ENCODE results near the gene TMC4. TPM values are rescaled to one million over a fixed set of nuclear protein-coding genes. Genes with fewer than 3 reads are reported as not detected.

Gene TMC4
- total RNA-seq, 1 donor, result not detected

DNA sequence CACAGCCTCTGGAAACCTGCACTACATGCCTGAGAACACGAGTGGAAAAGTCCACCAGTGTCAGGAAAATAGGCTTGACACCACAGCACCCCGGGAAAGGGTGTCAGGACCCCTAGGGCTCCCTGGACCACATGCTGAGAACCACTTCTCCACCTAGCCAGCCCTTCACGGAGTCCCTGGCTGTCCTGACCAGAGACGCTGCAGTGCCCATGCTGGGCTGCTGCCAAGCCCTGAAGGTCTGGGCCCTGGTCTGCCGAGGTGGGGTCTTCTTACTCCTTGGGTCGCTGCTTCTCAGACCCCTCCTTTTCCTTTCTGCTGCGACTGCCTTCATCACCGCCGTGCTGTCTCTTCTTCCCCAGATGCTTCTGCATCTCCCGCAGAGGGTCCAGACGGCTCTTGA is 16.5 kb downstream of the TMC4 start:
- DNase-seq (ENCODE audit: low read depth), result no peak
- TF ChIP-seq, protein P1, sequence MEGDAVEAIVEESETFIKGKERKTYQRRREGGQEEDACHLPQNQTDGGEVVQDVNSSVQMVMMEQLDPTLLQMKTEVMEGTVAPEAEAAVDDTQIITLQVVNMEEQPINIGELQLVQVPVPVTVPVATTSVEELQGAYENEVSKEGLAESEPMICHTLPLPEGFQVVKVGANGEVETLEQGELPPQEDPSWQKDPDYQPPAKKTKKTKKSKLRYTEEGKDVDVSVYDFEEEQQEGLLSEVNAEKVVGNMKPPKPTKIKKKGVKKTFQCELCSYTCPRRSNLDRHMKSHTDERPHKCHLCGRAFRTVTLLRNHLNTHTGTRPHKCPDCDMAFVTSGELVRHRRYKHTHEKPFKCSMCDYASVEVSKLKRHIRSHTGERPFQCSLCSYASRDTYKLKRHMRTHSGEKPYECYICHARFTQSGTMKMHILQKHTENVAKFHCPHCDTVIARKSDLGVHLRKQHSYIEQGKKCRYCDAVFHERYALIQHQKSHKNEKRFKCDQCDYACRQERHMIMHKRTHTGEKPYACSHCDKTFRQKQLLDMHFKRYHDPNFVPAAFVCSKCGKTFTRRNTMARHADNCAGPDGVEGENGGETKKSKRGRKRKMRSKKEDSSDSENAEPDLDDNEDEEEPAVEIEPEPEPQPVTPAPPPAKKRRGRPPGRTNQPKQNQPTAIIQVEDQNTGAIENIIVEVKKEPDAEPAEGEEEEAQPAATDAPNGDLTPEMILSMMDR (IDR thresholded peaks at IDR 0.05; ENCODE audit: insufficient read depth, low read depth, low read length), result no peak
- no peak overlapping the region for H3K4me3 ChIP-seq (ENCODE audit: low read depth, low read length)

DNA sequence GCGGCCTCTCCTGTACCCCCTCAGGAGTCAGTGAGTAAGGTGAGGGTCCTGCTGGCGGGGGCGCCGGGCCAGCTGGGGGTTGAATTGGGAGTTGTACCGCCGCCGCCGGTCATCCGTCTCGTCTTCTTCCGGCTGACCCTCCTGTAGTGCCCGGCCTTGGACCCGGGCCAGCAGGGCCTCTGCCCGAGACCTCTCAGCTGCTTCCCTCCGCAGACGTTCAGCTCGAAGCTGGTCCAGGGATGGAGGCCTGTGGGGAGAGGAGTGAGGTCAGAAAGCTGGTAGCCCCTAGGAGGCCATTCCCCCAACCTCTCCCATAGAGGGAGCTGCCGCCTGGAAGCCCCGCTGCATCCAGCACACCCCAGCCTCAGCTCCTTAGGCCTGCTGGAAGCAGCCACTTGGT is 17.3 kb downstream of the TMC4 start:
- no peak for DNase-seq (ENCODE audit: low read depth)
- TF ChIP-seq, protein P1 (IDR thresholded peaks at IDR 0.05; ENCODE audit: insufficient read depth, low read depth, low read length), result no peak
- H3K4me3 ChIP-seq (ENCODE audit: low read depth, low read length), result no peak overlapping the region

DNA sequence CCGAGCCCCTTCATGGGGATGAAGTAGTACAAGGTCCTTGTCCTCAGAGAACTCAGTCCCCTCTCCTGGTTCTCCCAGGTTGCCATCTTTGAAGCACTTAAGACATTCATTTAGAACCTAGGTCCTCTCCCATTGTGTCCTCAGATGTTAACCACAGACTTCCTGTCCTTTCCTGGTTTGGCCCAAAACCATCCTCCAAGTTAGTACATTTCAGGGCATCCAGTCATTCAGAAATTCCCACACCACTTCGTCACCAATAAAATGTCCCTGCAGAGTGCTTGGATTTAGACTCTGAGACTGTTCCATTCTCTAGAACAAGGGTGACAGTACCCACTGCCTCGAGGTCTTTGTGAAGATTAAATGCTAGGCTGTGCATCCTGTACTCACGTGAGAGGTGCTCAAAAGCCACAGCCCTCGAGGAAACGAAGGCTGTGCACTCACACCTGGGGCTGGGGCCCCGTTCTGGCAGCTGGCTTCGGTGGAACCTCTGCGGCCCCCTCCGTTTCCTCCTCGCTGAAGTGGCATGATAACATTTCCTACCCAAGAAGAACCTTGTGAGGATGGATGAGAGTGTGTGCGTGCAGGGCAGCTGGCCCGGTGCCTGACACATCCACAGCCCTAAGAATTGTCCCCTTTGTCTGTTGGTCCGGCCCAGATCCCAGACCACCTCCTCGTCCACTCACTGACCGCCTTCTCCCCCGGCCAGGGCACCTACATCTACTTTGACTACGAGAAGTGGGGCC is 18.2 kb downstream of the TMC4 start:
- TF ChIP-seq, protein P1 (IDR thresholded peaks at IDR 0.05; ENCODE audit: insufficient read depth, low read depth, low read length), result no peak
- H3K4me3 ChIP-seq (ENCODE audit: low read depth, low read length), result no peak overlapping the region
- DNase-seq (ENCODE audit: low read depth), result no peak

DNA sequence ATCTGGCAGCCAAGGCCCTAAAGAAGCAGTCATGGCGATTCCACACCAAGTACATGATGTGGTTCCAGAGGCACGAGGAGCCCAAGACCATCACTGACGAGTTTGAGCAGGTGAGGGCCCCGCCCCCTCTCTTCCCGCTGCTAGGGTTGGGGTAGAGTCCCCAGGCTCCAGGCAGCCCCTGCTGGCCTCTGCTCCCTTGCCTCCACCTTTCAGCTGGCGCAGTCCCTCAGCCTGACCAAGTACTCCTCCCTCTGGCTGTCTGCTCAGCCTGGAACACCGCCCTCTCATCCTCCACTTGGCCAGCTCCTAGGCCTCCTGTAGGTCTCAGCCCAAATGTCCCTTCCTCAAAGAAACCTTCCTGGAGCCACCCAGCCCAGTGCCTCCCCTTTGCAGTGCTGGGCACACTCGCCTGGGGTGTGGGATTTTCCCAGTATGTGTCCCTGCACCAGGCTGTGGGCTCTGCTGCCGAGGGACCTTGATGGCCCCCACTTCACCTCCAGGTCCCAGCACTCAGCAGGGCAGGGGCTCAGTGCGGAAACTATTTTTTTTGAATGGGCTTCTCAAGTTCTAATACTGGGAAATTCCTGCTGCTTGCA is 19.1 kb downstream of the TMC4 start:
- no peak overlapping the region for H3K4me3 ChIP-seq (ENCODE audit: low read depth, low read length)
- DNase-seq (ENCODE audit: low read depth), result no peak
- TF ChIP-seq, protein P1 (IDR thresholded peaks at IDR 0.05; ENCODE audit: insufficient read depth, low read depth, low read length), result no peak

DNA sequence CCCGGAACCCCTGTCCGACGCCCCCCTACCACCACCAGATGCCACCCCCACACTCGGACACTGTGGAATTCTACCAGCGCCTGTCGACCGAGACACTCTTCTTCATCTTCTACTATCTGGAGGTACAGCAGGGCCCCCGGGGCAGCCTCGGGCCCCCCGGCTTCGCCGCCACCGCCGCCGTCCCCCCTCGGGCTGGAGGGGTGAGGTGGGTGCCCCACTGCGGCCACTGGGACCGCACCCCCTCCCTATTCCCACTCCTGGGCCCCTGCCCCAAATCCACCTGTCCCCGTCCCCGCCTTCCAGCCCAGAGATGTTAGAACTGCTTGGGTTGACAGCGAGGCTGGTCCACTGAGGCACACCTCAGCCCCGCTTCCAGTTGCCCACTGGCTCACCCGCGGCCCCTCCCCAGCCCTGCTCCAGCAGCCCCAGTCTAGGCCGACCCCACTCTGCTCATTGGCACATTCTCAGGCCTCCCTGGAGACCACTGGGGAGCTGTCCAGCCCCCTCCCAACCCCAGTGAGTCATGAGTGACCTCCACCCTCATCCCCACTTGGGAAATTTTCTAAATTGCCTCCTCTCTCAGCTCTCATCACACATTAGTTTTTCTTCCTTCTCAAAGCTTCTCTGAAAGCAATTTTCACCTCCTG is 20.0 kb downstream of the TMC4 start:
- TF ChIP-seq, protein P1 (IDR thresholded peaks at IDR 0.05; ENCODE audit: insufficient read depth, low read depth, low read length), result no peak
- DNase-seq (ENCODE audit: low read depth), result no peak

DNA sequence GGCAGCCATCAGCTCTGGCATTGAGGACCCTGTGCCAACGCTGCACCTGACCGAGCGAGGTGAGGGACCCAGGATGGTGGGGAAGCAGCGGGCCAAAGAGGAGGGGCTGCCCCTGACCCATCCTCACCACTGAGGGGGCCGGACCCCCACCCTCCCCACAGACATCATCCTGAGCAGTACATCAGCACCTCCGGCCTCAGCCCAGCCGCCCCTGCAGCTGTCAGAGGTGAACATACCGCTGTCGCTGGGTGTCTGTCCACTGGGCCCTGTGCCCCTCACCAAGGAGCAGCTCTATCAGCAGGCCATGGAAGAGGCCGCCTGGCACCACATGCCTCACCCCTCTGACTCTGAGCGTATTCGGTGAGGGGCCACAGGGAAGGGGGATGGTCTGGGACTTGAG is 20.7 kb downstream of the TMC4 start:
- no peak for DNase-seq (ENCODE audit: low read depth)
- no peak overlapping the region for H3K4me3 ChIP-seq (ENCODE audit: low read depth, low read length)
- TF ChIP-seq, protein P1 (IDR thresholded peaks at IDR 0.05; ENCODE audit: insufficient read depth, low read depth, low read length), result no peak

More for the DNA sequence above, 20.0 kb downstream of the TMC4 start:
- no peak overlapping the region for H3K4me3 ChIP-seq (ENCODE audit: low read depth, low read length)
